MM.1S (cell line): ENCODE results near the gene CD151.

ENCODE experiments used
- DNase-seq: peaks from one replicate; pipeline ENCODE4 v3.0.0-alpha.2; 2015
- H2AFZ ChIP-seq: fragments of 300-600 bp; sonication (generic); 2 replicates; pipeline ENCODE4 v1.6.0; 2016; ENCODE audit warnings: antibody characterized with exemption, low read length
- H3F3A ChIP-seq: fragments of 300-600 bp; sonication (generic); 2 replicates; pipeline ENCODE4 v1.6.1; 2016; ENCODE audit warnings: mild to moderate bottlenecking, antibody characterized with exemption, low read length, moderate library complexity, mixed read lengths; ENCODE audit not compliant: insufficient read depth
- H3K27ac ChIP-seq: fragments of 300-600 bp; sonication (generic); 2 replicates; pipeline ENCODE4 v1.5.1; 2016; ENCODE audit warnings: mild to moderate bottlenecking, low read length
- H3K27me3 ChIP-seq: fragments of 300-600 bp; sonication (generic); replicated peaks from 2 replicates; pipeline ENCODE4 v1.6.0; 2016; ENCODE audit warnings: low read length; ENCODE audit not compliant: insufficient read depth
- H3K36me3 ChIP-seq: fragments of 300-600 bp; sonication (generic); replicated peaks from 2 replicates; pipeline ENCODE4 v1.6.1; 2016; ENCODE audit warnings: mild to moderate bottlenecking, low read length, mixed read lengths; ENCODE audit not compliant: insufficient read depth
- H3K4me1 ChIP-seq: fragments of 300-600 bp; sonication (generic); 2 replicates; pipeline ENCODE4 v1.6.1; 2016; ENCODE audit warnings: low read length, mixed read lengths
- H3K4me2 ChIP-seq: fragments of 300-600 bp; sonication (generic); 2 replicates; pipeline ENCODE4 v1.6.0; 2016; ENCODE audit warnings: low read depth, low read length
- H3K4me3 ChIP-seq: fragments of 300-600 bp; sonication (generic); 2 replicates; pipeline ENCODE4 v1.5.1; 2016; ENCODE audit warnings: low read length, mixed read lengths
- H3K79me2 ChIP-seq: fragments of 300-600 bp; sonication (generic); 2 replicates; pipeline ENCODE4 v1.6.1; 2016; ENCODE audit warnings: mixed run types, low read length, mixed read lengths
- H3K9ac ChIP-seq: fragments of 300-600 bp; sonication (generic); 2 replicates; pipeline ENCODE4 v1.6.1; 2016; ENCODE audit warnings: low read length, mixed read lengths
- H3K9me2 ChIP-seq: fragments of 300-600 bp; sonication (generic); replicated peaks from 2 replicates; pipeline ENCODE4 v1.6.1; 2016; ENCODE audit warnings: mild to moderate bottlenecking, low read length, mixed read lengths; ENCODE audit not compliant: insufficient read depth
- H3K9me3 ChIP-seq: fragments of 300-600 bp; sonication (generic); replicated peaks from 2 replicates; pipeline ENCODE4 v1.6.1; 2016; ENCODE audit warnings: mild to moderate bottlenecking, low read length, mixed read lengths; ENCODE audit not compliant: insufficient read depth
- H4K20me1 ChIP-seq: fragments of 300-600 bp; sonication (generic); 2 replicates; pipeline ENCODE4 v1.6.1; 2016; ENCODE audit warnings: mild to moderate bottlenecking, low read length, moderate library complexity, mixed read lengths; ENCODE audit not compliant: insufficient read depth
- EZH2 ChIP-seq: fragments of 300-600 bp; sonication (generic); optimal IDR thresholded peaks from 2 replicates; pipeline ENCODE3; 2017; ENCODE audit warnings: low read depth, mild to moderate bottlenecking, antibody characterized with exemption, low read length, mixed read lengths
- EZH2phosphoT487 ChIP-seq: fragments of 300-600 bp; sonication (generic); IDR thresholded peaks from 2 replicates; pipeline ENCODE4 v1.6.1; 2018; ENCODE audit warnings: antibody characterized with exemption, low read length
- TF ChIP-seq, protein P1 (sequence below): fragments of 300-600 bp; sonication (generic); IDR thresholded peaks from 2 replicates; pipeline ENCODE4 v1.5.1; 2016; ENCODE audit warnings: antibody characterized with exemption, low read length, mixed read lengths

CD151 gene

GRCh38 chr11:860234-861104, 27.7 kb downstream of the CD151 start:
- no peaks in the 10 kb centered on the region for H3K36me3 ChIP-seq
- no peaks in the 10 kb centered on the region for H3K79me2 ChIP-seq
- no peak for DNase-seq
- H3K4me1 ChIP-seq, result no peaks in the 10 kb centered on the region
- H3F3A ChIP-seq, result no peaks in the 10 kb centered on the region
- no peak overlapping the region for H3K4me2 ChIP-seq
- H3K27me3 ChIP-seq, result peaks cover 60% of the 10 kb centered on the region
- no peak overlapping the region for H3K27ac ChIP-seq
- no peak overlapping the region for H3K9ac ChIP-seq
- no peaks in the 10 kb centered on the region for H3K9me2 ChIP-seq
- TF ChIP-seq, protein P1, sequence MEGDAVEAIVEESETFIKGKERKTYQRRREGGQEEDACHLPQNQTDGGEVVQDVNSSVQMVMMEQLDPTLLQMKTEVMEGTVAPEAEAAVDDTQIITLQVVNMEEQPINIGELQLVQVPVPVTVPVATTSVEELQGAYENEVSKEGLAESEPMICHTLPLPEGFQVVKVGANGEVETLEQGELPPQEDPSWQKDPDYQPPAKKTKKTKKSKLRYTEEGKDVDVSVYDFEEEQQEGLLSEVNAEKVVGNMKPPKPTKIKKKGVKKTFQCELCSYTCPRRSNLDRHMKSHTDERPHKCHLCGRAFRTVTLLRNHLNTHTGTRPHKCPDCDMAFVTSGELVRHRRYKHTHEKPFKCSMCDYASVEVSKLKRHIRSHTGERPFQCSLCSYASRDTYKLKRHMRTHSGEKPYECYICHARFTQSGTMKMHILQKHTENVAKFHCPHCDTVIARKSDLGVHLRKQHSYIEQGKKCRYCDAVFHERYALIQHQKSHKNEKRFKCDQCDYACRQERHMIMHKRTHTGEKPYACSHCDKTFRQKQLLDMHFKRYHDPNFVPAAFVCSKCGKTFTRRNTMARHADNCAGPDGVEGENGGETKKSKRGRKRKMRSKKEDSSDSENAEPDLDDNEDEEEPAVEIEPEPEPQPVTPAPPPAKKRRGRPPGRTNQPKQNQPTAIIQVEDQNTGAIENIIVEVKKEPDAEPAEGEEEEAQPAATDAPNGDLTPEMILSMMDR, result no peak
- TF ChIP-seq EZH2 (no peak), EZH2phosphoT487 (no peak)
- no peak overlapping the region for H2AFZ ChIP-seq
- H4K20me1 ChIP-seq, result no peaks in the 10 kb centered on the region
- H3K9me3 ChIP-seq, result no peaks in the 10 kb centered on the region
- no peak overlapping the region for H3K4me3 ChIP-seq

GRCh38 chr11:861105-861479, 28.3 kb downstream of the CD151 start:
- Histone ChIP-seq H3K27ac (no peak overlapping the region), H4K20me1 (no peaks in the 10 kb centered on the region), H3K79me2 (no peaks in the 10 kb centered on the region), H3F3A (no peaks in the 10 kb centered on the region), H3K4me3 (no peak overlapping the region), H3K4me1 (no peaks in the 10 kb centered on the region), H3K27me3 (peaks cover 54% of the 10 kb centered on the region), H3K36me3 (no peaks in the 10 kb centered on the region), H3K9me3 (no peaks in the 10 kb centered on the region), H3K9me2 (no peaks in the 10 kb centered on the region), H3K4me2 (no peak overlapping the region), H3K9ac (no peak overlapping the region), H2AFZ (no peak overlapping the region)
- DNase-seq, result no peak
- TF ChIP-seq EZH2phosphoT487 (no peak), EZH2 (no peak)
- TF ChIP-seq, protein P1, result no peak

DNA sequence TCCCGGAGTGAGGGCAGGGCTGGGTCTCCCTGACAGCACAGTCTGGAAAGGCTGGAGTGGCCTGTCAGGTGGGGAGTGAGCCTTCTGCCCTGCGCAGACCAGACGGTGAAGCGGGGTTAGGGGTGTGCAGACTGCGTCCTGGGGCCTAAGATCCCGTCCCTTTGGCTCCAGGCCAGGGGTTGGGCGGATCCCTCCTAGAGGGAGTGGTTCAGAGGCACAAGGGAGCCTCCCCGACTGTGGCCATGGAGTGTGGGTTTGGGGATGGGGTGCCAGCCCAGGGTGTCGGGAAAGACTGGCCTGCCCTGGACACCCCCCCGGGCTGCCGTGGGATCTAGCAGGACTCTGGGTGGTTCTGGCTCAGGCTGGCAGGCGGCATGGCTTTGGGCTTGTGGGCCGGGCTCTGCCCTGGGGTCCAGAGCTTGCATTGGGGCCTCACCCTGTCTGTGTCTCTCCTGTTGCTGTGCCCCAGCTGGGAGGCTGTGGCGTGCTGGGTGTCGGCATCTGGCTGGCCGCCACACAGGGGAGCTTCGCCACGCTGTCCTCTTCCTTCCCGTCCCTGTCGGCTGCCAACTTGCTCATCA, 29.4 kb downstream of the CD151 start:
- H3K4me2 ChIP-seq, result no peak overlapping the region
- H3K36me3 ChIP-seq, result no peaks in the 10 kb centered on the region
- H3K27me3 ChIP-seq, result peaks cover 47% of the 10 kb centered on the region
- H3F3A ChIP-seq, result no peaks in the 10 kb centered on the region
- no peaks in the 10 kb centered on the region for H3K4me1 ChIP-seq
- H3K4me3 ChIP-seq, result no peak overlapping the region
- H2AFZ ChIP-seq, result no peak overlapping the region
- no peak overlapping the region for H3K27ac ChIP-seq
- TF ChIP-seq, protein P1, result no peak
- TF ChIP-seq EZH2phosphoT487 (no peak), EZH2 (no peak)
- H4K20me1 ChIP-seq, result no peaks in the 10 kb centered on the region
- no peaks in the 10 kb centered on the region for H3K9me3 ChIP-seq
- H3K79me2 ChIP-seq, result no peaks in the 10 kb centered on the region
- H3K9me2 ChIP-seq, result no peaks in the 10 kb centered on the region
- no peak overlapping the region for H3K9ac ChIP-seq
- no peak for DNase-seq
